Measurements from ENCODE around the gene PRR35.

The PRR35 gene

DNA sequence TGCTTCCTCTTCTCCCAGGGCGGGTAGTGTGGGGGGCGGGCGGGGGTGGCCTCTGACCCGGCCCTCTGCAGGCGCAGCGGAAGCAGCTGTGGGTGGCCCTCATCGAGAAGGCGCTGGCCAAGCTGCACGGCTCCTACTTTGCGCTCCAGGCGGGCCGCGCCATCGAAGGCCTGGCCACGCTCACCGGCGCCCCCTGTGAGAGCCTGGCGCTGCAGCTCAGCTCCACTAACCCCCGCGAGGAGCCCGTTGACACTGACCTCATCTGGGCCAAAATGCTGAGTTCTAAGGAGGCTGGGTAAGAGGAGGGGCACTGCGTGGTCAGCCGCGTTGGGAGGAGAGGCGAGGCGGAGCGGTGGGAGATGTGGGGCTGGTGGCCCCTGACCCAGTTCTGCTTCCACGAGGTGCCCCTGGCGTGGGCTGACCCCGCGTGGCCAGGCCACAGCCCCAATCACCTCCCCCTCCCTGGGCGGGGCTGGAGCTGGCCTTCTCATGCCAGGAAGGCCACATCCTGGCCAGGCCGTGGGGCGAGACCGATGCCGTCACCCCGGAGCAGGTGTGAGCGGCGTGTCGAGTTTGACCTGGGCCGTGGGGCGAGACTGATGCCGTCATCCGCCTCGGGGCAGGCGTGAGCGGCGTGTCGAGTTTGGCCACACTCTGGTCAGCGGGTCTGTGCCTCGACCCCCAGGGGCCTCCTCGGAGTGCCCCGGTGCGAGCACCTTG lies 10.5 kb upstream of the PRR35 start:
- DNase-seq: no peak

DNA sequence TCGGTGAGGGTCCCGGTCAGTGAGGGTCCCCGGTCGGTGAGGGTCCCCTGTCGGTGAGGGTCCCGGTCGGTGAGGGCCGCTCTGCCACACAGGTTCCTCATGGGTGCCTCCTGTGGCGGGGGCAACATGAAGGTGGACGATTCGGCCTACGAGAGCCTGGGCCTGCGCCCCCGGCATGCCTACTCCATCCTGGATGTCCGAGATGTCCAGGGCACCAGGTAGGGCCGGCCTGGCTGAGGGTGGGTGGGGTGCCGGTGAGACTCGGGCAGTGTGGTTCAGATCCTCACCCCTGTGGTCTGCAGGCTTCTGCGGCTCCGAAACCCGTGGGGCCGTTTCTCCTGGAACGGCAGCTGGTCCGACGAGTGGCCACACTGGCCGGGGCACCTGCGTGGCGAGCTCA lies 9.0 kb upstream of the PRR35 start:
- DNase-seq: no peak

DNA sequence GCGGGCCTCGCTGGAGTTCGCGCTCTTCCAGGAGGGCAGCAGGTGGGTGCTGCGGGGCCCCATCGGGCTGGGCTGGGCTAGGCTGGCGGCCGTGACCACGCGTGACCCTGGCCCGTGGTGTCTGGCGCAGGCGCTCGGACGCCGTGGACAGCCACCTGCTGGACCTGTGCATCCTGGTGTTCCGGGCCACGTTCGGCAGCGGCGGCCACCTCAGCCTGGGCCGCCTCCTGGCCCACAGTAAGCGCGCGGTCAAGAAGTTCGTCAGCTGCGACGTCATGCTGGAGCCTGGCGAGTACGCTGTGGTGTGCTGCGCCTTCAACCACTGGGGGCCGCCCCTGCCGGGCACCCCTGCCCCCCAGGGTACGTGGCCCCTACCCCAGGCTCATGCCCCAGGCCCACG lies 8.0 kb upstream of the PRR35 start:
- DNase-seq: no peak

DNA sequence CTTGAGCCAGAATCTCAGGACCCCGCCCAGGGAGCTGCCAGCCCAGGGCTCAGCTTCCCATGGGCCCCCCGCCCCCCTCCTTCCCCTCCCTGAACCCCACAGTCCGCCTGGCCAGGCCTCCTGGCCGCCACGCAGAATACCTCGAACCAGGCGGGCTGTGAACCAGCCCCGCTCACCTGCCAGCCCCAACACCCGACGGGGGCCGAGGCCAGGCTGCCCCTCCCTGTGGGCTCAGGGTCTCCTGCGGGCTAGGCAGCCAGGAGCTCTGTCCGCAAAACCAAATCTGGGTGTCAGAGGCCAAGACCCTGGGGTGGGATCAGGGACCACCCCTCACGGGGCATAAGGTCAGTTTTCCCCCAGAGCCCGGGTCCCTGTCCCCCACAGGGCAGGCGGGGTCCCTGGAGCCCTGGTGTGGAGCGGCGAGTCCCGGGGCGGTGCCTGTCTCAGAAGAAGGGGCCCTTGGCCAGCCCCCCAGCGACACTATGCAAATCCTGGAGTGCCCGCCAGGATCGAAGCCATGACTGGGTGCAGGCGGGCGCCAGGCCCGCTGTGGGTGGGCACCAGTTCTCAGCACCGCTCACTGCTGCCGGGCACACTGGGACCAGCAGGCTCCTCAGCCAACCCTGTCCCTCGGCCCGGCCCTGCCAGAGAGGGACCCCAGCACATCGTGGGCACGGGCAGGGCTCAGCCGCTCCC lies 6.4 kb upstream of the PRR35 start:
- no peak for DNase-seq

DNA sequence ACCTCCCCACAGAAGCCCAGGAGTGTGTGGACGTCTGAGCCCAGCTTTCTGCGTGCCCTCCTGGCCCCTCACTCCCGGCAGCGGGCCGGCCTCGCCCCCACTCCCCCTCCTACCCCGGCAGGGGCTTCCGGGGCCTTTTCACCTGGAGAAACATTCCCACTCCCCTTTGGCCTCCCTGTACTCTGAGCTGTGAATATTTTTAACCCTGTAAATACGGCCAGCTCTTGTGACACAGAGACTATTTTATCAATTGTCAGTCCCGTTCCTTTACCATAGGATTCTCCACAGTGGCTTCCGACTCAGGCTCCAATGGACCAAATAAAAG lies 5.9 kb upstream of the PRR35 start:
- DNase-seq: no peak

DNA sequence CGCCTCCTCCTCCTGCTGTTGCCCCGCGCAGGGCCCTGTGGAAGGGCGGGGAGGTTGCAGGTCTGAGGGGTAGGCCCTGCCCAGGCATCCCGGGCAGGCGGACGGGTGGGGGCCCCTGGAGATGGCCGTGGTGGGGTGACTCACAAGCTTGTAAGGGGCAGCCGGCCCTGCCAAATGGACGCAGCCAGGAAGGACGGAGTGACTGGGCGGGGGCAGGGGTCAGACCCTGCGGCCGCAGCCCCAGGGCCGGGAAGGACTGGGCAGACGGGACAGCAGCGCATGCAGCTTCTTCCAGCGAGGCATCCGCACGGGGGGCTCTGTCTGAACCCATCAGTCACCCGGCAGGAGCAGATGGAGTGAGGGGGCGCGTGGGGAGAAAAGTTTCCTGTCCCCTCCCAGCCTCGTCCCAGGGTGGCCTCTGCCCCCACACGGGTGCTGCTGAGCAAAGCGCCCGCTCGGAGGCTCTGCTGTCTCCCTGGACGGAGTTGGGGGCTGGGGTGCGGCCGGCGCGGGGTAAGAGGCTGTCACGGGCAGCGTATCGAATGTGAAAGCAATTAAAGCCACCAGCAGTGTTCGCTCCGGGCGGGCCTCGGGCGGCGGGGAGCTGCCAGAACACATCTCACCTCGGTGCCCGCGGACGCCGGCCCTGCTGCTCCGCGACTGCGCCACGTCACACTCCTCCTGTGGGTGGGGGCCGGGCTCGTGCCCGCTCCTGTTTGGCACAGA lies 5.4 kb upstream of the PRR35 start:
- DNase-seq: no peak

DNA sequence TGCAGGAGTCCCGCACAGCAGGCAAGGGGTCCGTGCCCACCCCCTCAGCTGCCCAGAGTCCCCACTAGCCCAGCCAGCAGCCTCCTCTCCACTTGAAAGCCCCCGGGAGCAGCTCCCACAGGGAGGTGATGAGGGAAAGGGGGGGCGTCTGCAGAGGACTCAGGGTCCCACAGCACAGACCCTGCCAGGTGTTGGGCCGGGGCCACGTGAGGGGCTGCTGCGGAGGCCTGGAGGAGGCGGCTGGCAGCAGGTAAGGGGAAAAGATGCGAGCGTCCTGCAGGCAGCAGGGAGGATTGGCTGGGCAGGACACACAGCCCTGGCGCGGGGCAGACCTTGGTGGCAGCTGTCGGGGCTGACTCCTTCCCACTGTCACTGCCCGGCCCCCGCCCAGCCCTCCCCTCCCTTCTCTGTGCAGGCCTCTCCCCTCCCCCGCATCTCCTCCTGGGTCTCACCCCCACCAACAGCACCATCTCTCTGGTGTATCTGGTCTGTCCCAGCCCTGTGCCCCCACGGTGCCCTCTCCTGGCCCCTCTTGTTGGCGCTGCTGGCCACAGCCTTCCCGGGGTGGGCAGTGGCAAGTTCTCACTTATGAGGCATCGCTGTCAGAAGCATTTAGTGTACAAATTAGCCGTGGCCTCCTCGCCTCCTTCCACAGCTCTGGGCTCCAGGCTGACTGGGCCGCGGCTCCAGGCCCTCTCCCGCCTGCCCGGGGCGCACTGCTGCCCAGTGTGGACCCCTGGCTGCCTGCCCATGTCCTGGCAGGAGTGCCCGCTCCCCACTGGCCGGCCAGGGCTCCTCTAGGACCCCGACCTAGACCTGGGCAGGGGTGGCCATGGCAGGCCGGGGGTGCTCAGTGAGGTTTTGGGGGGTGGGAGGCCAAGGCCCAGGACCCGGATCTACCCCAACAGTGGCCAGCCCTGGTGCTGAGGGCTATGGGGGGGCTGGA lies 4.4 kb upstream of the PRR35 start:
- no peak for DNase-seq

DNA sequence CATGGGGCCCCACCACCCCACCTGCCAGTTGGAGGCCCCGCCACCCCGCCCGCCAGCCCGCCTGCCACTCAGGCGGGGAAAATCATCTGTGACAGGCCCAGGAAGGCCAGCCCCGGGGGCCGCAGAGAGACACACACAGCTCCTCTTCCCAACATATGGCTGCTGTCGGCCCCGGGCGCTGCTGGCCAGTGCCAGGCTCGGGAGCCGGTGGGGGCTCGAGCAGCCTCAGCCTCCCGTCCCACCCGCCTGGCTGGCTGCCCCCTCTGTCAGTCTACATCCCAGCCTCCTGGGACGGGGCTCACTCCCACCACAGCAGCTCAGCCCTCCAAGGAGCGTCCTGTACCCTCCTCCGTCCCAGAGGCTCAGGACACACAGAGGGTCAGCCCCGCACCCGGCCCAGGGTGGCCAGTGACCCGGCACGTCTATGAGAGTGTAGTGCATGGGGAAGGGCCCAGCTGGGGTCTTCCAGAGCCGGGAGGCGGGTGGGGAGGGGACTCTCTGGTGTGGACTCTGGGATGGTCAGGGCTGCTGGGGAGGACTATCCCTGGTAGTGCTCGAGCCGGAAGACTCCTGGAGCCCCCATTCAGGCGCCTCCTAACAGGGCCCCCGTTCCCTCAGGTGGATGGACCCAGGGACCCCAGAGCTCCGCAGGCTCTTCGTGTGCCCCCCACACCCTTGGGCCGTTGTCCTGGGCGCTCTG lies 3.6 kb upstream of the PRR35 start:
- DNase-seq: no peak

DNA sequence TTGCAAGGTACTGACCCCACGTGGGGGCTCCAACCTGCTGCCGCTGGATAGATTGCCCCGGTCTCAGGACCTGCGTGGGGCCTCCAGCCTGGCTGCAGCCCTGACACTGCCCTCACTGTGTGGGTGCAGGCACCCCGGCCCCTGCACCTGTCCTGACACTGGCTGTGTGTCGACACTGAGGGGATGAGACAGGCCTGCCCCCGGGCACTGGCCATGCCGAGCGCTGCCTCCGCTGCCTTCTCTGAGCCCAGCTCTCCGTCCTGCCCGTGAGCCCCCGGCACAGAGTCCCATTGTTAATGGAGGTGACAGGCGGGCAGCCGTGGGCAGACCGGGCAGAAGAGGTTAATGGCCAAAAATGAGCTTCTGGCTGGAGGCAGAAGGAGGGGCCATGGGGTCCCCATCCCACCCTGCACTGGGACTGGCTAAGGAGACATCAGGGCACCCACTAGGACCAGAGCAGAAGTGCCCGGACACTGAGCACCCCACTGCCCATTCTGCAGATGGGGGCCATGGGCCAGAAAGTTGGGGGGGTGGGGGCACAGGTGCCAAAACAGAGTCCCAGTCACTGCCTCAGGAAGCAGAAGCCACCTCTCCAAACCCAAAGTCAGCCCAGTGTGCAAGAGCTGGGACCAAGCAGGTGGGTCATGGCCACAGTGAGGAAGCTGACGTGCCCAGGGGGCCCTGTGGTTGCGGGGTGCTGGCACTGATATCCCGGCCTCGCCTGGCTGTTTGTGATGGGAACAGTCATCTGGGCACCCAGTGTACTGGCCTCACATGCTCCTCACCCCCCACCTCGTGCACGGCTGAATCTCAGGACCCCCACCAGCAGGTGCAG lies 2.5 kb upstream of the PRR35 start:
- DNase-seq: no peak

DNA sequence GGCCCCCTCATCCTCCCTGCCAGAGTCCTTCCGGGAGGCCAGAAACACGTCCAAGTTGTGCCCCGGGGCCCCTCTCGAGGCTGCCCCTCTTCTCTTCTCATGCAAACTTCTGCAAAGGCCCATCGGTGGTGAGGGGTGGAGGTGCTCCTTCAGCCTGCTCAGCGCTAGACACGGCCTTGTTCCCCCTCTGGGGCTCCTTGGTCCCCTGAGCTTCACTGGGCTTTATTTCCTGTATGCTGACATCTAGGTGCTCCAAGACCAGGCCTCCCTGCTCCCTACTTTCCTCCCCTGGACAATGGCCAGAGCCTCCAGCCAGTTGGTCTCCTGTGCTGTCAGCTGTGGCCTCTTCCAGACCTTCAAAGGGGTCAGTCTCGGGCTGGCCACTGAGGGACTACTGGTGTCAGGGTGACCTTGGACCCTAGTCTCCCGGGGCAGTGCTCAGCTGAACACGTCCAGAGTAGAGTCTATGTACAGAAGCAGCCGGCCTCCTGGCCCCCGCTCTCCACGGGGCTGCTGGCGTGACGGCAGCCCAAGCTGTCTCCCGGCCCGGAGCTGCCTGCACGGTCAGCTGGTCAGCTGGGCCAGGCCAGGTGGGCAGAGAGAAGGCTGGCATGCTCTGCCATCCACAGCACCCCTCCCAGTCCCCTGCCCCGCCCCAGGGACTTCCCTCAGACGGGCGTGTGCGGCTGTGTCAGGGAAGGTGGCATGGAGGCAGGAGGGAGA lies 1.7 kb upstream of the PRR35 start:
- DNase-seq: no peak

DNA sequence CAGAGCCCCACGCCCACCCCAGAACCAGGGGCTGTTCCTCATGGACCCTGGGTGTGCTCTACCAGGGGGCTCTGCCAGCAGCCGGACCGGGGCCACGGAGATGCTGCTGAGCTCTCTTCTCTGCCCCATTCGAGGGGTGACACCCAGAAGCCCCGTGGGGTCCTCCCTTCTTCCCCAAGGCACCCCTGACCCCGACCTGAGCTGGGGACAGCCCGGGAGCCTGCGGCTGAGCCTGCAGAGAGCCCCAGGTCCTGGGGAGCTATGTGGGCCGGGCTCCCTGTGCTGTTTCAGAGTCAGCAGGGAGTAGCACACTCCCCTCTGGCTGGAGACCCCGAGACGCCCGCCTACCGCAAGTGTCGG lies 1.2 kb upstream of the PRR35 start:
- DNase-seq: no peak

DNA sequence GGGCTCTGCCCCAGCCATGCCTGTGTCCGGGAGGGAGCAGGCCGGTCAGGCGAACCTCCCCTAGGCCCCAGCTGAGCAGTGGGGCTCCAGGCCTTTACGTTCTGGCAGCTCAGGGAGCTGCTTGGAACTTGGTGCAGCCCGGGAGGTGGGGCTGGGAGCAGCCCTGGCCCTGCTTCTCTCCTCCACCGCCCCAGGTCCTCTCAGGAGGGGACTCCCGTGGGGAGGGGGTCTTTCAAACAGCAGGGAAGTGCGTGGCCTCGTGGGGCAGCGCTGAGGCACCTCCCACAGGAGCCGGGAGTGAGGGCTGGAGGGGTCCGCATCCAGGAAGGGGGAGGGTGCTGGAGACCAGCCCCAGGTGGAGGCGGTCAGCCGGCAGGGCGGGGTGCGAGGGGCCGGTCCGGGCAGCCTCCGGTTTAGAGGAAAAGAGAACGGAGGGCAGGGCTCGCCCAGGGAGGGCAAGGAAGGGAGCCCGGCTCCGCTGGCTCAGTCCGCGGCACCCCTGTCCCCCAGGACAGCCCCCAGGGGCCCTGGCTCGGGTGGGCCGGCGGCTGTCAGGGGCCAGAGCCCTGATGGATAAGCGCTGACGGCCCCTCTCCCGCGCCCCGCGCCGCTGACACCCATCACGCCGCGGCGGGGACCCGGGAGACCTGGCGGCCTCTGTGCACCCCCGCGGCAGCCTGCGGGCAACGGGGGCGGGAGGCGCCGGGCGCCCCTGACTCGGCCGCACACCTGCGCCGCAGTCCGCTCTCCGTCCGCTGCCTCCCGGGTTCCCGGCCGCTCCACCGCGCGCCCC lies 587 bp upstream of the PRR35 start:
- DNase-seq: no peak

DNA sequence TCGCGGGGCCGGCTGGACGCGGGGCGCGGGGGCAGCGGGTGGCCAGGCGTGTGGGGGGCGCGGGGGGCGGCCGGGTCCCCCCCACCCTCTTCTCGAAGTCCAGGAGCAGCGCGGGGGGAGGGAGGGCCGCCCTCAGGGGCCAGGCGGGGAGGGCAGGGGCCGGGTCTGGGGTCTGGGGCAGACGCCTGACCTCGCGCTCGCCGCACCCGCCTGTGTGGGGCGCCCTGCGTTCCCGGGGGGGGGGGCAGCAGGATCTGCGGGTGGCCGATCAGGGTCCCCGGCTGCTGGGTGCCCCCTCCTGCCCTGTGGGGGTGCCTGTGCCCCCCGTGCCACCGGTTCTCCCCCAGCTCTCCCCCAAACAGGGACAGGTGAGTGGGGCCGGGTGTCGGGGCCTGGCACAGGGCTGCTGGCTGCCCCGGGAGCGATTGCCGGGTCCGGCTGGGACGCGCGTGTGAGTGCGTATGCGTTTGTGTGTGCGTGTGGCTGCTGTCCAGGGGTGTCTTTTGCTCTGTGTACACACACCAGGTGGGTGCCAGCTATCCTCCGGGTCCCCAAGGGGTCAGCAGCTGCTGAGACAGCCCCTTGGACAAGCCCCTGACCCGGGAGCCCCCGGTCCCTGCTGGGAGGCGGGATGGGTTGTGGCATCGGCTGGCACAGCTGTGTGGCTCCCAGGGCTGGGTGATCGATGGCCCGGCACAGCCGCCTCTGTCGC lies 663 bp downstream of the PRR35 start:
- DNase-seq: no peak

DNA sequence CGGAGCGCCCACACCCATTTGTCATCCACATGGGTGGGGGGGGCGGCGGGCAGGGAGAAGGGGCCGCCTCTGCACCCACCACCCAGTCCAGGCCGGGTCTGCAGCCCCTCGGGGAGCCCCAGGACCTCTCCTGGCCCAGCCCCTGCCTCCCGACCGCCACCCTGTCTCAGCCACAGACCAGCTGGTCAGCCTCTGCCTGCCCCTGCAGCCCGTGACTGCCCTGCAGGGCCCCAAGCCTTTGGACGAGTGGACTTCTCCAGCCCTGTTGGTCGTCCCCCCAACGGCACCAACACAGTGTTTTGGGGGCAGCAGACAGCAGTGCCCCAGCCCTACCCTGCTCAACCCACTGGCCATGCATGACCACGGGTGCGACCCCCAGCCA lies 1.2 kb downstream of the PRR35 start:
- no peak for DNase-seq

DNA sequence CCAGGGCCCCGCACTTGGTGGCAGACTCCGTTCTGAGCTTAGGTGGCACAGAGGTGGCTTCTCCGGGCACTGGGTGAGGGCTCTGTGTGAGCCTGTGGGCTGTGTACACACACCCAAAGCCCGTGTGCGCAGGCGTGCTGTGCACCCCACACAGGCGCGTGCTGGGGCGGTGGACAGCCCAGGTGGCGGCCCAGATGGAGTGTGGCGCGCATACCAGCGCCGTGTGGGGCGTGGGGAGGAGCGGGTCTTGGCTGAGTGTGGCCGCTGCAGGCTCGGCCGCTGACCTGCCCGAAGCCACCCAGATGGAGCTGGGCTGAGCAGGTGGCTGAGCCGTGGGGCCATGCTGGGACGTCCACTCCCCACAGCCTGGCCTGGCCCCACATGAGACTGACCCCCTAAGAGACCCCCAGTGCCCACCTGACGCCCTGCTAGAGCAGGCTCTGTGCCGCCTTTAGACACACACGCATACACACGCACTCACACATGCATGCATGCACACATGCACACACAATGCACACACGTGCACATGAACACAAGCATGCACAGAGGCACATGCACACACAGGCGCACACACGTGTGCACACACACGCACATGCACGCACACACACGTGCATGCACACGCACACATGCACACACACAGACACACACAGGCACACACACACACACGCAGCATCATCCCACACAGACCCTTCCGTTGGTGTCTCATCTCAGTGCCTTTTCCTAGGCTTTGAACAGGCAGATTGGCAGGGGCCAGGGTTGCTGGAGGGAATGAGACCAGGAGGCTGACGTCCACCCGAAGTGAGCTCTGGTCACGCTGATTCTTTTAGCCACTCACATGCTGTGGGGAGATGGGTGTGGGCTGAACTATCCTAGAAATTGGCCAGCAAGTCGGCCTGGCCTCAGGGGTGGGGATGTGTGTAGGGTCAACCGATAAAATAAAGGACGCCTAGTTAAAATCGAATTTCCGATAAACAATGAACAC lies 2.1 kb downstream of the PRR35 start:
- DNase-seq: no peak

DNA sequence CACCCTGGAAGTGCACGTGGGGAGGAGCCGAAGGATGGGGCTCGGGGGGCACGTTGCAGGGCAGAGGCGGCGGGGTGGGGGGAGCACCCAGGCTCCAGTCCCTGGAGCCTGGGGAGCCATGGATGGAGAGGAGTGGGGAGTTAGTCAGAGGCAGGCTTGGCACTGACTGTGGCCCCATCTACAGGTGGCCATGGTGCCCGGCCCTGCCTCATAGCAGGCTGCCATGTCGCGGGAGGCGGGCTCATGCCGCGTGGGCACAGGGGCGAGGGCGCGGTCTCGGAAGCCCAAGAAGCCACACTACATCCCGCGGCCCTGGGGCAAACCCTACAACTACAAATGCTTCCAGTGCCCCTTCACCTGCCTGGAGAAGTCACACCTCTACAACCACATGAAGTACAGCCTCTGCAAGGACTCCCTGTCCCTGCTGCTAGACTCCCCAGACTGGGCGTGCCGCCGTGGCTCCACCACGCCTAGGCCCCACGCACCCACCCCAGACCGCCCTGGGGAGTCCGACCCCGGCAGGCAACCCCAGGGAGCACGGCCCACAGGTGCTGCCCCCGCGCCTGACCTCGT lies 3.0 kb downstream of the PRR35 start:
- DNase-seq: no peak

DNA sequence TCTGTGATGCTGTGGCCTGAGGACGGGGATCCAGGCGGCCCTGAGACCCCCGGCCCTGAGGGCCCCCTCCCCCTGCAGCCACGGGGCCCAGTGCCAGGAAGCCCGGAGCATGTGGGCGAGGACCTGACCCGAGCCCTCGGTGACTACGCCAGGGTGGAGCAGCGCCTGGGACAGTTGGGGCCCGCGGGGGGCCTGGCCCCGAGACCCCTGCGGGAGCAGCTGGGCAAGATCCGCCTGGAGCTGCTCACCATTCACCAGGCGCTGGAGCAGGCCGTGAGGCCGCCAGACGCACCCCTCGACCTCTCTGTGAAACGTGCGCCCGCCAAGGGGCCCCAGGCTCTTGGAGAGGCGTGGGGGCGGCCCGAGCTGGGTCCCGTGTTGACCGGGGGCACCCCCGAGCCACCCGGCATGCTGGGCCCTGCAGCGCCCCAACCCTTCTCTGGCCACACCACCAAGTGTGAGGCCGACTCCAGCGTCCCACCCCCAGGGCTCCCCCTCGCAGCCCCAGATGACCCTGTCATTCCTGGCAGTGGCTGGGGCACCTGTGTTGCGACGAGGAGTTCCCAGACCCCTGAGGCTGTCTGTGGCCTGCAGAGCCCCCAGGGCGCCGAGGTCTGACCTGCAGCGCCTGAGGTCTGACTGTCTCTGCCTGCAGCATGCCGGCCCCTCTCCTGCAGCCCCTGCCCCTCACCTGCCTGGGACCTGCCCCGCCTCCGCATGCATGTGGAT lies 4.7 kb downstream of the PRR35 start:
- no peak for DNase-seq
